HL-60 (cell line): ENCODE data around the gene GHRL.

Experiments
- CTCF ChIP-seq: IDR thresholded peaks from one replicate; pipeline ENCODE4 v1.5.1; 2011; ENCODE audit warnings: low read length, control low read depth, inconsistent platforms; ENCODE audit not compliant: insufficient read depth
- GABPA ChIP-seq: IDR thresholded peaks from 2 replicates; pipeline ENCODE4 v1.6.1; 2012; ENCODE audit warnings: low read depth
- POLR2AphosphoS5 ChIP-seq: IDR thresholded peaks from 2 replicates; pipeline ENCODE4 v1.6.1; 2012; ENCODE audit warnings: low read depth
- SPI1 ChIP-seq: IDR thresholded peaks from 2 replicates; pipeline ENCODE4 v1.6.1; 2012; ENCODE audit warnings: low read depth, mild to moderate bottlenecking, borderline replicate concordance

DNA sequence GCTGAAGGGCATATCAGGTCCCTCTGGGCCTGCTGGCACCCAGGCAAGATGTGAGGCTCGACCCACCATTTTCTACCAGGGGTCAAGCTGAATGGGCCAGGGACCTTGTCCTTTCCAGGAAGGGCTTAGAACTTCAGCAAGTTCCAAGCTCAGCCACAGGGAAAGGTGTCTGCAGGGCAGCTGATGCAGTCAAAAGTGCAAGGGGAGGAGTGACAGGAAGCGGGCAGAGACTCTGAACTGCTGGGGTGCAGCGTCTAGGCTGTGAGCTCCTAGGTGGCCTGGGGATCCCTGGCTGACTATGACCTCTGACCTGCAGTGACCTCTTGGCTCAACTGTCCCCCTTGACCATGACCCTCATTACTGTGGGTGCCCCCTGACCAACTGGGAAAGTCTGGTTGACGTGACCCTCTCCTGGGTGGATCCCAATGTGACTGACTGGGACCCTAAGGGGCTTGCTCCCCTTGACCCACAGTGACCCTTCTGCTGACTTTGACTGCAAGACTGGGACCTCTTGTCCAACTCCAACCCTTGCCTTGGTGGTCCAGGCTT lies 42.5 kb upstream of the GHRL start:
- TF ChIP-seq CTCF, result no peak
- no peak for TF ChIP-seq POLR2AphosphoS5
- no peak for TF ChIP-seq GABPA
- no peak for TF ChIP-seq SPI1
